HEK293 (cell line): ENCODE measurements around the gene PSEN1.

ENCODE experiments used
- AEBP2 ChIP-seq: fragments of 450-650 bp; formaldehyde crosslinking; IDR thresholded peaks from 2 replicates; pipeline ENCODE4 v1.5.1; 2016; ENCODE audit warnings: missing biosample characterization, missing genetic modification characterization, borderline replicate concordance
- BCL11B ChIP-seq: fragments of 450-650 bp; formaldehyde crosslinking; IDR thresholded peaks from 2 replicates; pipeline ENCODE4 v1.5.1; 2016; ENCODE audit warnings: low read depth, missing biosample characterization, missing genetic modification characterization
- IKZF3 ChIP-seq: fragments of 450-650 bp; IDR thresholded peaks from 2 replicates; pipeline ENCODE4 v1.5.0; 2018; ENCODE audit warnings: missing biosample characterization, mild to moderate bottlenecking, missing genetic modification characterization, moderate library complexity
- KLF9 ChIP-seq: fragments of 450-650 bp; formaldehyde crosslinking; IDR thresholded peaks from 2 replicates; pipeline ENCODE4 v1.5.1; 2016; ENCODE audit warnings: missing biosample characterization, missing genetic modification characterization, low read depth
- OVOL3 ChIP-seq: fragments of 450-650 bp; formaldehyde crosslinking; IDR thresholded peaks from 2 replicates; pipeline ENCODE4 v1.5.1; 2016; ENCODE audit warnings: missing biosample characterization, missing genetic modification characterization
- TCF7L2 ChIP-seq: IDR thresholded peaks from 2 replicates; pipeline ENCODE4 v1.6.1; 2011; ENCODE audit warnings: low read depth, mild to moderate bottlenecking, inconsistent platforms, low read length, moderate library complexity, borderline replicate concordance
- ZBTB21 ChIP-seq: fragments of 450-650 bp; formaldehyde crosslinking; IDR thresholded peaks from 2 replicates; pipeline ENCODE4 v1.5.1; 2017; ENCODE audit warnings: missing biosample characterization, missing genetic modification characterization
- ZBTB6 ChIP-seq: fragments of 450-650 bp; formaldehyde crosslinking; IDR thresholded peaks from 2 replicates; pipeline ENCODE4 v1.5.1; 2017; ENCODE audit warnings: missing biosample characterization, missing genetic modification characterization
- ZIC2 ChIP-seq: fragments of 450-650 bp; formaldehyde crosslinking; IDR thresholded peaks from 2 replicates; pipeline ENCODE4 v1.5.1; 2016; ENCODE audit warnings: missing biosample characterization, missing genetic modification characterization
- ZNF132 ChIP-seq: fragments of 450-650 bp; formaldehyde crosslinking; IDR thresholded peaks from 2 replicates; pipeline ENCODE4 v1.5.1; 2017; ENCODE audit warnings: missing biosample characterization, missing genetic modification characterization, borderline replicate concordance
- ZNF214 ChIP-seq: fragments of 450-650 bp; formaldehyde crosslinking; IDR thresholded peaks from 2 replicates; pipeline ENCODE4 v1.5.1; 2017; ENCODE audit warnings: missing biosample characterization, mild to moderate bottlenecking, missing genetic modification characterization, borderline replicate concordance
- ZNF221 ChIP-seq: fragments of 450-650 bp; formaldehyde crosslinking; IDR thresholded peaks from 2 replicates; pipeline ENCODE4 v1.5.1; 2017; ENCODE audit warnings: missing biosample characterization, missing genetic modification characterization, borderline replicate concordance
- ZNF24 ChIP-seq: fragments of 450-650 bp; formaldehyde crosslinking; IDR thresholded peaks from 2 replicates; pipeline ENCODE4 v1.5.1; 2016; ENCODE audit warnings: missing biosample characterization, missing genetic modification characterization
- ZNF394 ChIP-seq: fragments of 450-650 bp; formaldehyde crosslinking; IDR thresholded peaks from 2 replicates; pipeline ENCODE4 v1.5.1; 2016; ENCODE audit warnings: missing biosample characterization, missing genetic modification characterization, mild to moderate bottlenecking, moderate library complexity, borderline replicate concordance
- ZNF449 ChIP-seq: fragments of 450-650 bp; formaldehyde crosslinking; IDR thresholded peaks from 2 replicates; pipeline ENCODE4 v1.5.1; 2017; ENCODE audit warnings: missing biosample characterization, mild to moderate bottlenecking, missing genetic modification characterization, moderate library complexity
- ZNF561 ChIP-seq: fragments of 450-650 bp; IDR thresholded peaks from 2 replicates; pipeline ENCODE4 v1.5.1; 2018; ENCODE audit warnings: missing biosample characterization, missing genetic modification characterization, borderline replicate concordance
- ZNF596 ChIP-seq: fragments of 450-650 bp; IDR thresholded peaks from 2 replicates; pipeline ENCODE4 v1.5.0; 2018; ENCODE audit warnings: missing biosample characterization, mild to moderate bottlenecking, missing genetic modification characterization, moderate library complexity
- ZNF600 ChIP-seq: fragments of 450-650 bp; formaldehyde crosslinking; IDR thresholded peaks from 2 replicates; pipeline ENCODE4 v1.5.1; 2016; ENCODE audit warnings: missing biosample characterization, missing genetic modification characterization
- ZNF621 ChIP-seq: fragments of 450-650 bp; formaldehyde crosslinking; IDR thresholded peaks from 2 replicates; pipeline ENCODE4 v1.5.1; 2017; ENCODE audit warnings: missing biosample characterization, missing genetic modification characterization
- ZNF658 ChIP-seq: fragments of 450-650 bp; formaldehyde crosslinking; IDR thresholded peaks from 2 replicates; pipeline ENCODE4; 2016; ENCODE audit warnings: missing biosample characterization, missing genetic modification characterization
- ZNF660 ChIP-seq: fragments of 450-650 bp; IDR thresholded peaks from 2 replicates; pipeline ENCODE4 v1.5.1; 2018; ENCODE audit warnings: missing biosample characterization, mild to moderate bottlenecking, missing genetic modification characterization
- ZNF692 ChIP-seq: fragments of 450-650 bp; formaldehyde crosslinking; IDR thresholded peaks from 2 replicates; pipeline ENCODE4 v1.5.1; 2016; ENCODE audit warnings: missing biosample characterization, missing genetic modification characterization
- ZNF701 ChIP-seq: fragments of 450-650 bp; formaldehyde crosslinking; IDR thresholded peaks from 2 replicates; pipeline ENCODE4 v1.5.1; 2016; ENCODE audit warnings: missing biosample characterization, missing genetic modification characterization
- ZNF791 ChIP-seq: fragments of 450-650 bp; formaldehyde crosslinking; IDR thresholded peaks from 2 replicates; pipeline ENCODE4 v1.5.1; 2016; ENCODE audit warnings: missing biosample characterization, missing genetic modification characterization
- ZNF837 ChIP-seq: fragments of 450-650 bp; formaldehyde crosslinking; IDR thresholded peaks from 2 replicates; pipeline ENCODE4 v1.5.1; 2016; ENCODE audit warnings: missing biosample characterization, missing genetic modification characterization
- ZSCAN16 ChIP-seq: fragments of 450-650 bp; formaldehyde crosslinking; IDR thresholded peaks from 2 replicates; pipeline ENCODE4 v1.5.1; 2016; ENCODE audit warnings: missing biosample characterization, missing genetic modification characterization
- ZSCAN18 ChIP-seq: fragments of 450-650 bp; formaldehyde crosslinking; IDR thresholded peaks from 2 replicates; pipeline ENCODE4 v1.5.1; 2016; ENCODE audit warnings: missing biosample characterization, missing genetic modification characterization
- ZSCAN30 ChIP-seq: fragments of 450-650 bp; IDR thresholded peaks from 2 replicates; pipeline ENCODE4 v1.5.1; 2018; ENCODE audit warnings: missing biosample characterization, mild to moderate bottlenecking, missing genetic modification characterization, moderate library complexity
- TF ChIP-seq, protein P1 (sequence below): fragments of 450-650 bp; IDR thresholded peaks from 2 replicates; pipeline ENCODE4 v1.5.1; 2018; ENCODE audit warnings: missing biosample characterization, missing genetic modification characterization
- TF ChIP-seq, protein P2 (sequence below): fragments of 450-650 bp; formaldehyde crosslinking; IDR thresholded peaks from 2 replicates; pipeline ENCODE4 v1.5.1; 2016; ENCODE audit warnings: missing biosample characterization, missing genetic modification characterization

The PSEN1 gene

GRCh38 chr14:73125169-73125588 is 11.1 kb upstream of the PSEN1 start (continued):
- TF ChIP-seq ZNF394, result no peak
- TF ChIP-seq ZBTB21, result no peak
- TF ChIP-seq KLF9 (tag by site-specific recombination), result no peak
- peak; percentile 81 for TF ChIP-seq ZNF24 (tag by site-specific recombination)
- TF ChIP-seq, protein P1, sequence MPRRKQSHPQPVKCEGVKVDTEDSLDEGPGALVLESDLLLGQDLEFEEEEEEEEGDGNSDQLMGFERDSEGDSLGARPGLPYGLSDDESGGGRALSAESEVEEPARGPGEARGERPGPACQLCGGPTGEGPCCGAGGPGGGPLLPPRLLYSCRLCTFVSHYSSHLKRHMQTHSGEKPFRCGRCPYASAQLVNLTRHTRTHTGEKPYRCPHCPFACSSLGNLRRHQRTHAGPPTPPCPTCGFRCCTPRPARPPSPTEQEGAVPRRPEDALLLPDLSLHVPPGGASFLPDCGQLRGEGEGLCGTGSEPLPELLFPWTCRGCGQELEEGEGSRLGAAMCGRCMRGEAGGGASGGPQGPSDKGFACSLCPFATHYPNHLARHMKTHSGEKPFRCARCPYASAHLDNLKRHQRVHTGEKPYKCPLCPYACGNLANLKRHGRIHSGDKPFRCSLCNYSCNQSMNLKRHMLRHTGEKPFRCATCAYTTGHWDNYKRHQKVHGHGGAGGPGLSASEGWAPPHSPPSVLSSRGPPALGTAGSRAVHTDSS (tag by site-specific recombination), result no peak
- peak; percentile 100 for TF ChIP-seq TCF7L2
- no peak for TF ChIP-seq ZSCAN16 (tag by site-specific recombination)
- no peak for TF ChIP-seq ZNF658 (tag by site-specific recombination)
- 0 out of 2 replicates have a peak, but pooled peaks have one; percentile 33 for TF ChIP-seq ZNF692 (tag by site-specific recombination)
- TF ChIP-seq ZNF214, result no peak
- TF ChIP-seq ZNF660 (tag by site-specific recombination), result no peak
- no peak for TF ChIP-seq ZNF132 (tag by site-specific recombination)
- TF ChIP-seq IKZF3, result peak; percentile 95
- peak; percentile 96 for TF ChIP-seq ZIC2 (tag by site-specific recombination)
- no peak for TF ChIP-seq ZBTB6 (tag by site-specific recombination)
- peak; percentile 64; the same call in 1 of the 2 replicates for TF ChIP-seq OVOL3 (tag by site-specific recombination)
- no peak for TF ChIP-seq ZNF791 (tag by site-specific recombination)
- TF ChIP-seq ZNF600, result no peak
- peak; percentile 26; the same call in 1 of the 2 replicates for TF ChIP-seq BCL11B (tag by site-specific recombination)
- no peak for TF ChIP-seq ZNF449 (tag by site-specific recombination)
- no peak for TF ChIP-seq ZNF221 (tag by site-specific recombination)
- TF ChIP-seq ZSCAN30 (tag by site-specific recombination), result peak; percentile 87; the same call in 1 of the 2 replicates
- no peak for TF ChIP-seq ZNF837 (tag by site-specific recombination)
- no peak for TF ChIP-seq ZSCAN18 (tag by site-specific recombination)
- TF ChIP-seq AEBP2 (tag by site-specific recombination), result no peak
- peak; percentile 36; the same call in 1 of the 2 replicates for TF ChIP-seq ZNF596 (tag by site-specific recombination)
- TF ChIP-seq ZNF701 (tag by site-specific recombination), result no peak
- TF ChIP-seq, protein P2, sequence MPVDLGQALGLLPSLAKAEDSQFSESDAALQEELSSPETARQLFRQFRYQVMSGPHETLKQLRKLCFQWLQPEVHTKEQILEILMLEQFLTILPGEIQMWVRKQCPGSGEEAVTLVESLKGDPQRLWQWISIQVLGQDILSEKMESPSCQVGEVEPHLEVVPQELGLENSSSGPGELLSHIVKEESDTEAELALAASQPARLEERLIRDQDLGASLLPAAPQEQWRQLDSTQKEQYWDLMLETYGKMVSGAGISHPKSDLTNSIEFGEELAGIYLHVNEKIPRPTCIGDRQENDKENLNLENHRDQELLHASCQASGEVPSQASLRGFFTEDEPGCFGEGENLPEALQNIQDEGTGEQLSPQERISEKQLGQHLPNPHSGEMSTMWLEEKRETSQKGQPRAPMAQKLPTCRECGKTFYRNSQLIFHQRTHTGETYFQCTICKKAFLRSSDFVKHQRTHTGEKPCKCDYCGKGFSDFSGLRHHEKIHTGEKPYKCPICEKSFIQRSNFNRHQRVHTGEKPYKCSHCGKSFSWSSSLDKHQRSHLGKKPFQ (tag by site-specific recombination), result peak; percentile 72
- TF ChIP-seq ZNF561 (tag by site-specific recombination), result 0 out of 2 replicates have a peak, but pooled peaks have one; percentile 30
- no peak for TF ChIP-seq ZNF621 (tag by site-specific recombination)
